Stimulated activated CD8-positive, alpha-beta memory T cell treated with anti-CD3 and anti-CD28 coated beads, Interleukin-15, amount 100 ng/mL, for 48 hours (primary cell): ENCODE data around the gene BTG2.

Experiments
- DNase-seq, 2 donors: peaks; one replicate each; pipeline ENCODE4 v3.0.0-alpha.2; 2020; ENCODE audit warnings: low read depth in 2 of 2

BTG2 gene

DNA sequence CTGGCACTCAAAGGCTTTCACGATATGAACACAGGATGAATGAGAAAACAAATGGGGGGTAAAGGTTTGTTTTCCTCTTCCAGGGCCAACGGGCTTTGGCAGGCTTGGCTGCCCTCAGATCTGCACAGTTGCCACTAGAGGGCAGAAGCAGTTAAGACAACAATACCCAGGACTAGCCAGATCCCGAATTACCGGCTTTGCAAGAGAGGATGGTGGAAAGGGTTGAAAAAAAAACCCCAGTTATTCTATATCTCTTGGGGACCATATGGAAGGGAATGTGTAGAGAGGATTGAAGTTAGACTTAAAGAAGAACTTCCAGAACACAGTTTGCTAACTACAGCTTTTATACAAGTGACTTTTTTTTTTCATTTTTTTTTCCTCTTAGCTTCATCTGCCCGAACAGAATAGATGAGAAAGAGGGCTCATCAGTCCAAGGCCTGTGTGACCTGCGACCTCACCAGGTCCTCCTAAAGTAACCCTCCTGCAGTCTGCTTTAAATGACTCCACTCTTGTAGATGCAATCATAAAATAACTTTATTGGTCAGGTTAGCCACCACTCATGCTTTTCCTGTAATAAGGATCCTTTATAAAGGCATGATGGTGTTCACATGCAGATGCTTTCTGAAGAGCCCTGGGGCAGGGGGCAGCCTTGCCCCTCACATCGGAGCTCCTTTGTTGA is 34.9 kb downstream of the BTG2 start:
- peak in 1 of 2 donors; percentile 20 for DNase-seq

DNA sequence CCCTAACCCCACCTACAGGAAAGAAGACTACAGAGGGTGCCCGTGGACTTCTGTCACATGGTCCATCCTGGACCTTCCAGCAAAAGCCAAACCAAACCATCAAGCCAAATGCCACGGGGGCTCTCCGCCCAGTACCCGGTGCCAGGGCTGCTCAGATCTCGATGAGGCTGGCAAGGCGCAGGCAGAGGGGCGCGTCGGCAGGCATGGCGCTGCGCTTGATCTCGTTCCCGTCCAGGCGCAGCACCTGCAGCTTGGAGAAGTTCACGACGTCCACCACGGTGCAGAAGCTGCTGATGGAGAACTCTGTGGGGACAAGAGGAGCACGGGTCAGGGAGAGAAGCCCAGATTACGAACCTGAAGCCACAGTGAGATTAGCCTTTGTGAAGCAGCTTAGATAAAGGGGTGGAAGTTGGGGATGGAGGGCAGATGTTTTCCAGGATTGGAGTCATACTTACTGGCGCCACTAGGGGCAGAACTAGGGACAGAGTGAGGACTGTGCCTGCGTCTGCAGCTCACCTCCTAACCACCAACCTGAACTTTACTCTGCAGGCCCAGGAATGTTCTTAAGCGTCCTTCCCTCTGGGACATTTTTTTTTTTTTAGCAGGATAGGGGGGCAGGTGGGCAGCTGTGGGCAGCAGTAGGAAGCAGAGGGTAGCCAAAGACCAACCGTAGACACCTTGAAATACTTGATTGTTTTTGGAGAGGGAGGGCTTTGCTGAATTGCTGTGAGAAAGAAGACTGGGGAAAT is 37.0 kb downstream of the BTG2 start:
- peak in 1 of 2 donors; percentile 11 for DNase-seq

DNA sequence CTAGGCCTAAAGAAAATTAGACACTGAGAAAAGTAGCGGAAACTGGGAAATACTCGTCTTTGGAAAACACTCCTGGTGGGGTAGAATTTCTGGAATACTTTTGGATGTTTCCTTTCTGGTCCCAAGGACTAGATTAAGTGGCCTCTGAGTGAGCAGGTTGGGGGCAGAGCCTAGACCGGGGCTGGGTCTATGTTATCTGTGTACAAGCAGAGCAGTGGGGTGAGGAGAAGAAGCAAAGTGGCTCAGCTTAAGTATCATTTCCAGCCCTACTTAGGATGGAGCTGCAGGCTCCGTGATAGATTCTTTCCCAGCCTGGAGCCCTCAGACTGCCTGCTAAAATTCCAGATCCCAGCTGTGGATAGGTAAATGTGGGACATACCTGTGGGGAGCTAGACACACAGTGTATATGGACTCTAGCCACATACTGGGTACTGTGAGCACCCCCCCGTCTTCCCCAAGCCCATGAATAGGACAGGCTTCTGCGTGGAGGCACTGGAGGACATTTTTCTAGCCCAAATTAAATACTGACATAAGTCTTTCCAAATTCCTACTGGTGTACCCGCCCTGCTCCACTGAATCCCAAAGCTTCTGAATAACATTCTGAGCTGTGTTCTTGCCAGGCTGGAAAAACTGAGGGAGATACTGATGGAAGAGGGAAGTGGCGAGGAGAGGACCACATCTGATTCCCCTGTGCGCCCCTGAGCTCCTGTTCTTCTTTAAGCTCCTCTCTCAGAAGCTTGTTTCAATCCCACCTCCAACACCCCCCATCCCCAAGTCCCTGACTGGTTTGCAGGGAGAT is 38.8 kb downstream of the BTG2 start:
- DNase-seq: no peak

DNA sequence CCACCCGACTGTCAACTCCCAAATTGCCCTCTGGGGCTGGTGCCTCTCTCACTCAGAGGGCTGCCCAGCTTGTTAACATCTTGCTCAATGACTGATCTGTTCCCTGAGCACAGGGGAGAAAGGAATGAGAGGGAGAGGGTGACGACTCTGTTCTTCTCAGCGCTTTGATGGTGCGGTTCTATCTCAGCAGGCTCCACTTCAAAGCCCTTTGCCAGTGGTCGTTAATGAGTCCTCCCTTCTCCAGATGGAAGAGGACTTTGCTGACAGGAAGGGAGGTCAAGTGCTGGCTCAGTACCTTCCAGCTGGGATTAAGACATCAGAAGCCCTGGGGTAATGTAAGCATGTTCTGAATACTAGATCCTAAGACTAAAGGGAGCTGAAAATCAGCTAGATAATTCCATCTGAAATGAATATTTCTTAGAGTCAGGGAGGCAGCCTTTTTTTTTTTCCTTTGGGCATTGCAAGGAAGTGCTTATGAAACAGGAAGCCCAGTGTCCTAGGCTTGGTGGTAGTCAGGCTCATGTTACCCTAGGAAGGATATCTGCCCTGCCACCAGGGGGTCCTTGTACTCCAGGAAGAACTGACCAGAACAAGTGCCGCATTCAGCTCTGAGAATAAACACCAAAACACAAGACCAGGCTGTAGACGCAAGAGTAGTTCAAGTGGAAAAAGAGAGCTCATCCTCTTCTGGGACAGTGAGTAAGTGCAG is 40.9 kb downstream of the BTG2 start:
- no peak for DNase-seq

DNA sequence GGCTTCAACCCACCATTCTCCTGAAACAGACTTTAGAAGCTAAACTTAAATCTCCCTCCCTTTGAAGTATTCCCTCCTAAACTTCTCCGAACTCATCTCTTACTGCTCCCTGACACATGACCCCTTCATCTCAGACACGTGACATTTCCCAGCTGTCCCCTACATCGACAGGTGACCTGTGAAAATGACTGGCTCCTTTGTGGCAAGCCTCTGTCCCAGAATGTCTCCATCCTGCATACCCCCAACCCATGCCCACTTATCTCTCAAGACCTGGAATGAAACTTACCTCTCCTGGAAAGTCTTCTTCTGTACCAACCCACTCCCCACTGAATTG is 41.4 kb downstream of the BTG2 start:
- no peak for DNase-seq

DNA sequence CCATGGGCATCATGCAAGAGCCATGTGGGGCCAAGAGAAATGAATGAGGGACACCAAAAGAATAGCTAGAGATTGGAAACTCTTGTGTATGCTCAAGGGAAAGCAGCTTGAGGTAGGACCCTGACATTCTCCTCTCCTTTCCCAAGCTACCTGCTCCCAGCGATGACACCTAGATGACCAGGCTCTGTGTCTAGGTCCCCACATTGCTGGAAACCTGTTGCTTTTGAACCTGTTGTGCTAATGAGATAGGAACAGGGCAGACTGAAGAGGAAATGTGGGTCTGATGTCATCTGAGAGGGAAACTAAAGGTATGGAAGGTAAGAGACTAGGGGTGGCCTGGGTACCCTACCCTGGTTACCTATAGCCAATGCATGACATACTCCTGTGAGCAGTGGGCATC is 43.8 kb downstream of the BTG2 start:
- no peak for DNase-seq

DNA sequence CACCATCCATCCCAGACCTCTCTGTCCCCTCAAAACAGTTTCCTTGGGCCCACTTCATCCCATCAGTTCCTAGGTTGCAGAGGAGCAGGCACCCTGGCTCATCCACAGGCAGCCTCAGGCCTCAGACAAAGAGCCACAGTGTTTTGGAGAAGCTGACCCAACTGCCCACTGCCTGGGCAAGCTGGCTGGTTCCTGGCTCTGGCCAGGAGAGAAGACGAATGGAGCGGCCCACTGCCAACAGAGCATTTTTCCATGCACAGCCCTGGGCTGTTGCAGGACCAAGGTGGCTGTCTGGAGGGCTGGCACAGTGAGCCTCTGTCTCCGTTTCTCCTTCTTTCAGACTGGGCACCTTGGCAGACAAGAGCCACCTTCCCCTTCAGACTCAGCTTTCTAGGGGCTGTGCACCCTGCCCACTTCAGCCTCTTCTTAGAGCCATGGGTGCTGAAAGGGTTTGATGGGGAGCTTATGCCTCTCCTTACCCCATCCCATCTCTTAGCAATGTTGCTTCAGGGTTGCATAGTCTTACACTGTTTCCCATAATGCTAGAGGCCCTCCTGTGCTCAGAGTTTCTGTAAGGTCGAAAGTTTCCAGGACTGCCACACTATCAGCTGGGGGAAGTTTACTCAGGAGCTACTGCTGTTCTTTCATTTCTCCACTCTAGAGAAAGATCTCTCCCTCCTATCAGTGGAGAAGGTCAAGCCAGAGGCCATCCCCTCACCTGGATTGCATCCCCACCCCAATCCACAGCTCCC is 44.6 kb downstream of the BTG2 start:
- DNase-seq: no peak

DNA sequence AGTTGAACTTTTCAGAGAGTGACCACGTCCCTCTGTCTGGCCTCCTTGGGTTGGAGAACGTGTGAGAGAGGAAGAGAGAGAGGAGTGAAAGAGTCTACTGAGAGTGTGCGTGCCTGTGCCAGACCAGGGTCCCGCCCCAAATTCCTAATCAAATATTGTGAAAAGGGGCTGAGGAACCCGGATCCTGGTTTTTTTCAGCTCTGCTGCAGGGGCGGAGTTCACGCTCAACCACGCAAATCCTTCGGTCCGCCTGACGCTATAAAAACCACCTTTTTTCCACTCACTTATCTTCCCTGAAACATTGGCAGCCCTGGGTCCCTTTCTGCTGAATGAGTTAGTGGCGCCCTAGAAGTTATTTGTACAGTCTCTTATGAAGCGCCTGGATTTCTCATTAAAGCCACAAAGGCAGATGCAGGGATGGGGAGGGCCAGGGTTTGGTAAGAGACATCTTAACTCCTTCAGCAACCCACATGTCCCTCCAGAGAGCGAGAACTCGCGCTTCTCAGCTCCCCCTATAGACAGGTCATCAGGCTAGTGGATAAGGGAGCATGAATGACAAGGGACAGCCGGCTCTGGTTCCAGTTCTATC is 45.8 kb downstream of the BTG2 start, which contains the start of gene FMOD:
Gene FMOD, minus strand, starts transcription at position 86 of the 589 bp plus-strand sequence. CDS start 2,852 bp downstream, outside the sequence.
- DNase-seq: no peak

DNA sequence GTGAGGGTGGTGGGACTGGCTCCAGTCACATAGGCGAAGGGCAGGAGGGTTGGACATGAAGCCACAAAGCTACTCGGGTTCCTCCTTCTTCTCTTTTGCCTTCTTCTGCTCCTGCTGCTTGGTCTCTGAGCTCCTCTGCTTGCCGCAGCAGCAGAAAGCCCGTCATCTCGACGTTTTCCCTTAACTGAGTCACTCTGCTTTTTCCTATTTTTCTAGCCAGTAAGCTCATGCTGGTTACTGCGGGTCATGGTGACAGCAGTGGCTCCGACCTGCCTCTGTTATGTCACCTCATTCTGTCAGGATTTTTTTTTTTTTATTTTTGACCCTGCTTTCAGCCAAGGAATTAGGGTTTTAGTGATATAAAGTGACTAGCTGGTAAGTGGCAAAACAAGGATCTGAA is 48.2 kb downstream of the BTG2 start:
- DNase-seq: no peak

DNA sequence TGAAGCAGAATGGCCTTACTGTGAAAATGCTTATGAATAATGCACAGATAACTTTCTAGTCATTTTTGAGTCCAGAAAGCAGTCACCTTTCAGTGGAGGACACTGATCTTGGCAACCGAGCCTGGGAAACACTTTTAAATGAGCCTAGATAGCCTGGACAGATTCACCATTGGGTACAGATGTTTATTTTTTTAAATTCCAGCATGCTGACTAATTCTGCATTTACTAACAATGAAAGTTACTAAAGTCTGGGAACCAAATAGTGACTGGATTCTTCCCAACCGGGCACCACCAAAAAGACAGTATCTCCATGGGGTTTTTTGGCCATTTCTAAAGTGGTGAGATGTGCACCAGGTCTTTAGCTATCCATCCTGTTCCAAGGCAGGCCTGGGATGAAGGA is 48.9 kb downstream of the BTG2 start:
- DNase-seq: no peak

DNA sequence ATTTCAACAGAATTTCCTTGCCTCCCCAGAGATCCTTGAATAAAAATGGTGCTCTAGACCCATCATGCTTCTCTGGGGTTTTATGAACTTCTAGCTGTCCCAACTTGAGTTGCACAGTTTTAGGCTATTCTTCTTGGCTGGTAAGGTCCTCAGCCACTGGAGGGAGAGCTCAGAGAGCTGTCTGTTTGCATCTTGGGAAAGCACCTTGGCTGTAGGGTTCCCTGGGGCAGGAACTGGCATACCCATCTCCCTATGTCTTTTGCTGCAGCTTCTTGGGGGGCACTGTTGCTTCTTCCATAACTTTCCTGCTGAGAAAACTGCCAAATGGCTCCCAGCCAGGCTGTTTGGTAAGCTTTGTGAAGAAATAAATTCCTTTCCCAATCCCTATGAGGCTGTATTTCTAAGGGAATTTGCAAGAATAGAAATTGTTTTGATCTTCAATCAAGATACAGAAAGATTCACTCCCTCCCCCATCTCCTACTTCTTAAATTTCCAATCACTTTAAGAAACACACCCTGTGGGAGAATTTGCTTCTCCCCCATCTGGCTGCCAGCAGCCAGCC is 53.8 kb downstream of the BTG2 start:
- no peak for DNase-seq
